ENCODE measurements around the gene CDH23.

CDH23 gene

GRCh38 chr10:71522442-71523144 lies 125.9 kb downstream of the CDH23 start:
- no peak for DNase-seq

- DNase-seq = no peak
Observed at GRCh38 chr10:71523756-71524155, 127.0 kb downstream of the CDH23 start.

GRCh38 chr10:71525092-71525491 lies 128.4 kb downstream of the CDH23 start:
- DNase-seq = no peak

- no peak for DNase-seq
Observed at GRCh38 chr10:71525721-71526120, 129.0 kb downstream of the CDH23 start.

- DNase-seq = no peak
Observed at GRCh38 chr10:71526653-71527052, 129.9 kb downstream of the CDH23 start.

GRCh38 chr10:71527135-71527534 lies 130.4 kb downstream of the CDH23 start:
- no peak for DNase-seq

GRCh38 chr10:71528371-71529206 lies 131.9 kb downstream of the CDH23 start:
- DNase-seq = no peak

- DNase-seq = no peak
Observed at GRCh38 chr10:71529207-71529827, 132.6 kb downstream of the CDH23 start.

- no peak for DNase-seq
Observed at GRCh38 chr10:71530781-71531180, 134.1 kb downstream of the CDH23 start.

GRCh38 chr10:71531485-71532446 lies 135.0 kb downstream of the CDH23 start:
- DNase-seq = peak; percentile 48

- no peak for DNase-seq
Observed at GRCh38 chr10:71532878-71533277, 136.2 kb downstream of the CDH23 start.

- no peak for DNase-seq
Observed at GRCh38 chr10:71533936-71534335, 137.2 kb downstream of the CDH23 start.

GRCh38 chr10:71534568-71535194 lies 138.0 kb downstream of the CDH23 start:
- DNase-seq = no peak

- DNase-seq = no peak
Observed at GRCh38 chr10:71536332-71536731, 139.6 kb downstream of the CDH23 start.

GRCh38 chr10:71537125-71537524 lies 140.4 kb downstream of the CDH23 start:
- DNase-seq = no peak

- no peak for DNase-seq
Observed at GRCh38 chr10:71537681-71538080, 141.0 kb downstream of the CDH23 start.

- no peak for DNase-seq
Observed at GRCh38 chr10:71538608-71539260, 142.0 kb downstream of the CDH23 start.

GRCh38 chr10:71539442-71540118 lies 142.9 kb downstream of the CDH23 start:
- DNase-seq = no peak

GRCh38 chr10:71542478-71542877 lies 145.8 kb downstream of the CDH23 start:
- DNase-seq = no peak

- DNase-seq = no peak
Observed at GRCh38 chr10:71543608-71544170, 147.0 kb downstream of the CDH23 start.

- no peak for DNase-seq
Observed at GRCh38 chr10:71545001-71545400, 148.3 kb downstream of the CDH23 start.
